Measurements from ENCODE around the gene ANXA3.

DNA sequence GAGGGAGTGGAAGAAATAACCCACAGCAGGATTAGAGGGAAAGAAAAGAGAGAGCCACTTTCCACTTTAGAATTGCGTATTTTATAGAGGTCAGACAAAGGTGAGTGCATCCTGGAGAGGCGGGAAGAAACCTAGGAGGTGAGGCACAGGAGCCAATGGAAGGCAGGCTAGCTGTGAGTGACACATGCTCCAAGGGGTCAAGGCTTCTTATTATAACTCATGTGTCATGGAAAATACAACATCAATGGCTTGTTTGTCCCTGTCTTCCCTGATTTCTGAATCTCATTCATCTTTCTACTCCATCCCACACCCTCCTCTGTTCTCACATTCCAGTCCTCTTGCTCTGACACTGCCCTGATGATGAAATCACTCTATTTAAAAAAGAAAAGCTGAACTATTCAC lies 14.4 kb downstream of the ANXA3 start:
- TF ChIP-seq, protein P1, sequence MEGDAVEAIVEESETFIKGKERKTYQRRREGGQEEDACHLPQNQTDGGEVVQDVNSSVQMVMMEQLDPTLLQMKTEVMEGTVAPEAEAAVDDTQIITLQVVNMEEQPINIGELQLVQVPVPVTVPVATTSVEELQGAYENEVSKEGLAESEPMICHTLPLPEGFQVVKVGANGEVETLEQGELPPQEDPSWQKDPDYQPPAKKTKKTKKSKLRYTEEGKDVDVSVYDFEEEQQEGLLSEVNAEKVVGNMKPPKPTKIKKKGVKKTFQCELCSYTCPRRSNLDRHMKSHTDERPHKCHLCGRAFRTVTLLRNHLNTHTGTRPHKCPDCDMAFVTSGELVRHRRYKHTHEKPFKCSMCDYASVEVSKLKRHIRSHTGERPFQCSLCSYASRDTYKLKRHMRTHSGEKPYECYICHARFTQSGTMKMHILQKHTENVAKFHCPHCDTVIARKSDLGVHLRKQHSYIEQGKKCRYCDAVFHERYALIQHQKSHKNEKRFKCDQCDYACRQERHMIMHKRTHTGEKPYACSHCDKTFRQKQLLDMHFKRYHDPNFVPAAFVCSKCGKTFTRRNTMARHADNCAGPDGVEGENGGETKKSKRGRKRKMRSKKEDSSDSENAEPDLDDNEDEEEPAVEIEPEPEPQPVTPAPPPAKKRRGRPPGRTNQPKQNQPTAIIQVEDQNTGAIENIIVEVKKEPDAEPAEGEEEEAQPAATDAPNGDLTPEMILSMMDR (IDR thresholded peaks at IDR 0.05), result no peak
- TF ChIP-seq POLR2A (IDR thresholded peaks at IDR 0.05), result no peak
